Measurements from ENCODE around the gene AKR1C8.
"Not testable (repeated sequence)": the region's sequence is repeated elsewhere in the genome, so short reads cannot be mapped to it uniquely, and the experiment has no call there.

AKR1C8 gene

DNA sequence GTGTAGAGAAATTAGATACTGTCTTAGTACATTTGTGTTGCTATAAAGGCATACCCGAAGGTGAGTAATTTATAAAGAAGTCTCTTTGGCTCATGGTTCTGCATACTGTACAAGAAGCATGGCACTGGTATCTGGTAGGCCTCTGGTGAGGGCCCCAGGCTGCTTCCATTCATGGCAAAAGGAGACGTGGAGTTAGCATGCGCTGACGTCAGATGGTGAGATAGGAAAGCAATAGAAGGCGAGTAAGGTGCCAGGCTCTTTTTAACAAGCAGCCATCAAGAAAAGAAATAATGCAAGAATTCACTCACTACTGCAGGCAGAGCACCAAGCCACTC, 38.1 kb downstream of the AKR1C8 start:
- peaks cover 12% of the 10 kb centered on the region for H3K9me3 Mint-ChIP-seq
- no peaks in the 10 kb centered on the region for H3K36me3 Mint-ChIP-seq
- H3K4me3 Mint-ChIP-seq: no peak overlapping the region
- ATAC-seq: no peak
- H3K27me3 Mint-ChIP-seq: no peaks in the 10 kb centered on the region
- H3K27ac Mint-ChIP-seq: no peak overlapping the region
- no peaks in the 10 kb centered on the region for H3K4me1 Mint-ChIP-seq

- H3K27ac Mint-ChIP-seq: no peak overlapping the region
- no peak overlapping the region for H3K4me3 Mint-ChIP-seq
- no peaks in the 10 kb centered on the region for H3K36me3 Mint-ChIP-seq
- H3K9me3 Mint-ChIP-seq: peaks cover 10% of the 10 kb centered on the region
- H3K4me1 Mint-ChIP-seq: no peaks in the 10 kb centered on the region
- no peak for ATAC-seq
- no peaks in the 10 kb centered on the region for H3K27me3 Mint-ChIP-seq
Measured at GRCh38 chr10:5143137-5143536, 41.8 kb downstream of the AKR1C8 start.

DNA sequence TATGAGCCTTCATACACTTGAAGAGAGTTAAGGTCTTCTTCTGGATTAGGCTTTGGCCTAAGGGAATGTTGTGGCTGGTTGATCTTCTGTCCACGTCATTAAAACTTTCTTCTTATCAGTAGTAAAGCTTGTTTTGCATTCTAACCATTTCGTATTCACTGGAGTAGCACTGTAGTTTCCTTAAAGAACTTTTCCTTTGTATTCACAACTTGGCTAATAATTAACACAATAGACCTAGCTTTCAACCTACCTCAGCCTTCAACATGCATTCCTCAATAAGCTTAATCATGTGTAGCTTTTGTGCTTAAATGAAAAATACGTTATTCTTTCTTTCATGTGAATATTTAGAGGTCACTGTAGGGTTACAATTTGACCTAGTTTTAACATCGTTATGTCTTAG, 42.8 kb downstream of the AKR1C8 start:
- Mint-ChIP-seq H3K27me3 (no peaks in the 10 kb centered on the region), H3K36me3 (no peaks in the 10 kb centered on the region), H3K4me1 (no peaks in the 10 kb centered on the region), H3K4me3 (no peak overlapping the region), H3K9me3 (peaks cover 13% of the 10 kb centered on the region), H3K27ac (no peak overlapping the region)
- no peak for ATAC-seq

- H3K4me1 Mint-ChIP-seq, H3K36me3 Mint-ChIP-seq, H3K27ac Mint-ChIP-seq, ATAC-seq, H3K4me3 Mint-ChIP-seq, H3K27me3 Mint-ChIP-seq: not testable (repeated sequence)
- H3K9me3 Mint-ChIP-seq: peaks cover 16% of the 10 kb centered on the region
Measured at GRCh38 chr10:5137699-5138098, 47.3 kb downstream of the AKR1C8 start.

- H3K9me3 Mint-ChIP-seq: peaks cover 16% of the 10 kb centered on the region
- H3K4me3 Mint-ChIP-seq: no peak overlapping the region
- H3K27me3 Mint-ChIP-seq: no peaks in the 10 kb centered on the region
- no peak for ATAC-seq
- no peaks in the 10 kb centered on the region for H3K4me1 Mint-ChIP-seq
- no peak overlapping the region for H3K27ac Mint-ChIP-seq
- no peaks in the 10 kb centered on the region for H3K36me3 Mint-ChIP-seq
Measured at GRCh38 chr10:5136468-5137087, 48.4 kb downstream of the AKR1C8 start.

GRCh38 chr10:5135581-5135980, 49.4 kb downstream of the AKR1C8 start:
- H3K36me3 Mint-ChIP-seq: no peaks in the 10 kb centered on the region
- ATAC-seq: no peak
- no peak overlapping the region for H3K27ac Mint-ChIP-seq
- no peak overlapping the region for H3K4me3 Mint-ChIP-seq
- H3K27me3 Mint-ChIP-seq: no peaks in the 10 kb centered on the region
- peaks cover 16% of the 10 kb centered on the region for H3K9me3 Mint-ChIP-seq
- H3K4me1 Mint-ChIP-seq: no peaks in the 10 kb centered on the region

GRCh38 chr10:5125315-5126044, 59.5 kb downstream of the AKR1C8 start:
- H3K9me3 Mint-ChIP-seq: peaks cover 5% of the 10 kb centered on the region
- no peak for ATAC-seq
- peaks cover 11% of the 10 kb centered on the region for H3K27me3 Mint-ChIP-seq
- H3K4me3 Mint-ChIP-seq: no peak overlapping the region
- no peaks in the 10 kb centered on the region for H3K4me1 Mint-ChIP-seq
- H3K27ac Mint-ChIP-seq: no peak overlapping the region
- H3K36me3 Mint-ChIP-seq: no peaks in the 10 kb centered on the region

GRCh38 chr10:5123886-5124285, 61.1 kb downstream of the AKR1C8 start:
- ATAC-seq: no peak
- H3K9me3 Mint-ChIP-seq: peaks cover 5% of the 10 kb centered on the region
- no peak overlapping the region for H3K27ac Mint-ChIP-seq
- no peak overlapping the region for H3K4me3 Mint-ChIP-seq
- no peaks in the 10 kb centered on the region for H3K4me1 Mint-ChIP-seq
- H3K27me3 Mint-ChIP-seq: peaks cover 11% of the 10 kb centered on the region
- no peaks in the 10 kb centered on the region for H3K36me3 Mint-ChIP-seq

DNA sequence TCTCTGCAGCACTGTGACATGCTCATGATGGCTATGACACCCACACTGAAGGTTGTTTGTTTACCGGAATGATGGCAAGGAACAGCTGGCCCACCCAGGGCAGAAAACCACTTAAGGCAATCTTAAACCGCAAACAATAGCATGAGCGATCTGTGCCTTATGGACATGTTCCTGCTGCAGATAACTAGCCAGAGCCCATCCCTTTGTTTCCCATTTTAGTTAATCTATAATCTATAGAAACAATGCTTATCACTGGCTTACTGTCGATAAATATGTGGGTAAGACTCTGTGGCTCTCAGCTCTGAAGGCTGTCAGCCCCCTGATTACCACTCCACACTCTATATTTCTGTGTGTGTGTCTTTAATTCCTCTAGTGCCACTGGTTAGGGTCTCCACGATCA, 65.0 kb downstream of the AKR1C8 start:
- H3K9me3 Mint-ChIP-seq, H3K4me3 Mint-ChIP-seq, ATAC-seq, H3K36me3 Mint-ChIP-seq, H3K27ac Mint-ChIP-seq, H3K4me1 Mint-ChIP-seq: not testable (repeated sequence)
- peaks cover 11% of the 10 kb centered on the region for H3K27me3 Mint-ChIP-seq

DNA sequence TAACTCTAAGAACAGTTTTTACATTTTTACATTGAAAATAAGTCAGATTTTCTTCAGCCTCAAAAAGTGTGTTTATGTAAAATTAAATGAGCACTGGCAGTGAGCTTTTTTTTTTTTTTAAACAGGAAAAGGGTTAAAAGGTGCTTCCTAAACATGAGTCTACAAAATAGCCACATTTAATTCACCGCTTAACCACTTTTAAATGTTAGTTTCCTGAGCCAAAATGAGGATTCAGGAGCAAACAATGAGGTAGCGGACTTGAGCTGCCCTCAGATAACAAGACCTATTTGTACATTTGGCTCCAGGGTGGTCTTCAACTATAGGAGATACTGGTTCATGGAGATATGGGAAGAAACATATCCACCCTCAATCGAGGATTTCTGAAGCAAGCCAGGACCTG, 67.9 kb downstream of the AKR1C8 start:
- H3K4me1 Mint-ChIP-seq: no peaks in the 10 kb centered on the region
- no peak overlapping the region for H3K27ac Mint-ChIP-seq

DNA sequence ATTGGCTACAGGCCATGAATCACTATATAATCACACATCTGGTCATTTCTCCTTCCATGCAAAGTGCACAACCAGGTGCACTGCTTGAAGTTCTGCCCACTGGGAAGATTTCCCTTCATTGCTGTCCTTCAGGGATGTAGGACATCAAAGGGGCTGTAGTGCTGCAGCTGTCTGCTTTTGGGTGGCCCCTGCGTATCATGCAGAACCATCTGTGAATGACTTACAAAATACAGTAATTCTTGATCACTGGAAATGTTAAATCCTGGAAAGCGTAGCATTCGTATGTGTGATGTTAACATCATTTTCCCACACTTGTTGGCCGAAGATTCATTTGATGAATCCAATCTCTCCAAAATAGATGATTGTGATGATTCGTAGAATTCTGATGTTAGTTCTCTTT, 68.3 kb downstream of the AKR1C8 start:
- no peaks in the 10 kb centered on the region for H3K4me1 Mint-ChIP-seq
- H3K27me3 Mint-ChIP-seq: no peaks in the 10 kb centered on the region
- no peak overlapping the region for H3K27ac Mint-ChIP-seq
- H3K36me3 Mint-ChIP-seq: no peaks in the 10 kb centered on the region
- peaks cover 3% of the 10 kb centered on the region for H3K9me3 Mint-ChIP-seq
- no peak overlapping the region for H3K4me3 Mint-ChIP-seq
- ATAC-seq: no peak

More for the DNA sequence above, 67.9 kb downstream of the AKR1C8 start:
- peaks cover 3% of the 10 kb centered on the region for H3K9me3 Mint-ChIP-seq
- no peak for ATAC-seq
- H3K4me3 Mint-ChIP-seq: no peak overlapping the region
- no peaks in the 10 kb centered on the region for H3K36me3 Mint-ChIP-seq
- H3K27me3 Mint-ChIP-seq: no peaks in the 10 kb centered on the region

DNA sequence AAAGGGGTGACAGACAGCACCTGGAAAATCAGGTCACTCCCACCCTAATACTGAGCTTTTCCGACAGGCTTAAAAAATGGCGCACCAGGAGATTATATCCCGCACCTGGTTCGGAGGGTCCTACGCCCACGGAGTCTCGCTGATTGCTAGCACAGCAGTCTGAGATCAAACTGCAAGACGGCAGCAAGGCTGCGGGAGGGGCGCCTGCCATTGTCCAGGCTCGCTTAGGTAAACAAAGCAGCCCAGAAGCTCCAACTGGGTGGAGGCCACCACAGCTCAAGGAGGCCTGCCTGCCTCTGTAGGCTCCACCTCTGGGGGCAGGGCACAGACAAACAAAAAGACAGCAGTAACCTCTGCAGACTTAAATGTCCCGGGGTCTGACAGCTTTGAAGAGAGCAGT, 75.1 kb downstream of the AKR1C8 start:
- not testable (repeated sequence) for H3K36me3 Mint-ChIP-seq, H3K9me3 Mint-ChIP-seq, H3K27ac Mint-ChIP-seq, H3K4me1 Mint-ChIP-seq, H3K4me3 Mint-ChIP-seq, H3K27me3 Mint-ChIP-seq, ATAC-seq

- Mint-ChIP-seq H3K4me1 (no peaks in the 10 kb centered on the region), H3K4me3 (no peak overlapping the region), H3K9me3 (no peaks in the 10 kb centered on the region), H3K36me3 (no peaks in the 10 kb centered on the region), H3K27me3 (peaks cover 8% of the 10 kb centered on the region), H3K27ac (no peak overlapping the region)
- ATAC-seq: no peak
Measured at GRCh38 chr10:5108658-5109416, 76.1 kb downstream of the AKR1C8 start.

DNA sequence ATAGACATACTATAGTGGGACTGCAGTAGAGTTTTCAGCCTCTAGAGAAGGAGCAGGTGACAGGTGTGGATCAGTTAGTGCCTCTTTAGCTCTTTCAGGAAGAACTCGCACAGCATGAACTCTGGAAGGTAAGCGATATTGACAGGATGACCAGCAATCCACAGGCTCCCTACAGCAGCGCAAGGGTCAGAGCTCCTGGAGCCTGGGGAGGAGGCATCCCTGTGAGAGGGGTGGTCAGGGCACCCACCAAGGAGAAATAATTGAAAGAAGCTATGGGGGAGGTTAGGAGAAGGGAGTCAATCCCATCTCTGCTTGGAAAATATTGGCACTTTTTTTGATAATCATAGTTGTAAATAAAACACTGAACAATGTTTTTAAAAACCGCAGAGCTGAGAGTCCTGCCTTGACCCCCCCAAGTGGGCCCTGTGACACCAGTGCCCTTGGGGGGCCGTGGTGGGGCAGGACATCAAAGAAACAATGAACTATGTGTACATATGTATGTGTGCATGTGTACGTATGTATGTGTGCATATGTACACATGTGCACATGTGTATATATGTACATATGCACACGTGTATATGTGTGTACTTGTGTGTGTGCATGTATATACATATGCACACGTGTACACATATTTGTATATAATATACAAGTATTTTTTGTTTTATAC, 77.0 kb downstream of the AKR1C8 start:
- no peak for ATAC-seq
- no peaks in the 10 kb centered on the region for H3K4me1 Mint-ChIP-seq
- H3K4me3 Mint-ChIP-seq: no peak overlapping the region
- H3K27ac Mint-ChIP-seq: no peak overlapping the region
- H3K9me3 Mint-ChIP-seq: no peaks in the 10 kb centered on the region
- no peaks in the 10 kb centered on the region for H3K36me3 Mint-ChIP-seq
- peaks cover 8% of the 10 kb centered on the region for H3K27me3 Mint-ChIP-seq

DNA sequence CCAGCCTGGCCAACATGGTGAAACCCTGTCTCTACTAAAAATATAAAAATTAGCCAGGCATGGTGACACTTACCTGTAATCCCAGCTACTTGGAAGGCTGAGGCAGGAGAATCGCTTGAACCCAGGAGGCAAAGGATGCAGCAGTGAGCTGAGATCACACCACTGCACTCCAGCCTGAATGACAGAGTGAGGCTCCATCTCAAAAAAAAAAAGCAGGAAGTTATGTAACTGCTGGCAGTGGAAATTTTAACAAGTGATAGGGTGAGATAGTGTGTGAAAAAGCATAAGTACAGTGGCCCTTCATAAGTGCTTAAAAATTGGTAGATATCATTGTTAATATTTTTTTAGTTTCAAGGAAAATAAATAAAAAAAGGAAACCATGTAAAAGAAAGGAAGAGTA, 78.4 kb downstream of the AKR1C8 start:
- no peak for ATAC-seq
- no peaks in the 10 kb centered on the region for H3K4me1 Mint-ChIP-seq
- no peaks in the 10 kb centered on the region for H3K9me3 Mint-ChIP-seq
- no peak overlapping the region for H3K4me3 Mint-ChIP-seq
- no peaks in the 10 kb centered on the region for H3K36me3 Mint-ChIP-seq
- H3K27ac Mint-ChIP-seq: no peak overlapping the region
- H3K27me3 Mint-ChIP-seq: peaks cover 8% of the 10 kb centered on the region

Data from stimulated activated memory B cell treated with anti-CD40 and anti-IgM and Interleukin-4, amounts not matched to agents 10 μg/mL and 1 μg/mL and 100 μg/mL, for 72 hours (primary cell).